HG03025 (cell line): ENCODE results near the gene LGALS3BP.
A peak's percentile ranks its signal among the peaks of the same experiment; 100 is the strongest.

Source experiments
- ATAC-seq: cut with Tn5 transposase; IDR thresholded peaks from one replicate; pipeline ENCODE4 v1.9.1; 2021; ENCODE audit warnings: mild to moderate bottlenecking, moderate library complexity; ENCODE audit not compliant: unreplicated experiment, low FRiP score

The LGALS3BP gene

GRCh38 chr17:79017546-79018369 is 38.0 kb upstream of the LGALS3BP start:
- ATAC-seq, result no peak

GRCh38 chr17:79014158-79014758 is 34.5 kb upstream of the LGALS3BP start:
- ATAC-seq, result no peak

GRCh38 chr17:79012563-79013134 is 32.9 kb upstream of the LGALS3BP start:
- no peak for ATAC-seq

- ATAC-seq, result no peak
These were observed 31.9 kb upstream of the LGALS3BP start for GRCh38 chr17:79011451-79012147.

GRCh38 chr17:79010304-79010646 is 30.6 kb upstream of the LGALS3BP start:
- ATAC-seq, result no peak

- ATAC-seq, result peak; percentile 78
These were observed 29.9 kb upstream of the LGALS3BP start, which contains the start of gene CANT1 for GRCh38 chr17:79009397-79010303. Gene CANT1, minus strand, starts transcription at chr17:79009764. Its CDS starts 12,142 bp downstream, at chr17:78997622.

- ATAC-seq, result no peak
These were observed 29.1 kb upstream of the LGALS3BP start for GRCh38 chr17:79008666-79009387.

- no peak for ATAC-seq
These were observed 28.0 kb upstream of the LGALS3BP start for GRCh38 chr17:79007504-79008381.

GRCh38 chr17:79006794-79007503 is 27.2 kb upstream of the LGALS3BP start:
- ATAC-seq, result no peak

GRCh38 chr17:79006046-79006445 is 26.3 kb upstream of the LGALS3BP start:
- ATAC-seq, result no peak

GRCh38 chr17:79005063-79005861 is 25.5 kb upstream of the LGALS3BP start:
- no peak for ATAC-seq

- ATAC-seq, result no peak
These were observed 24.1 kb upstream of the LGALS3BP start for GRCh38 chr17:79003661-79004411.

- no peak for ATAC-seq
These were observed 23.3 kb upstream of the LGALS3BP start for GRCh38 chr17:79002796-79003593.

- ATAC-seq, result no peak
These were observed 22.6 kb upstream of the LGALS3BP start for GRCh38 chr17:79002291-79002690.

GRCh38 chr17:79001190-79002020 is 21.7 kb upstream of the LGALS3BP start:
- ATAC-seq, result no peak
